Natural killer cell (primary cell): Measurements from ENCODE around the gene AKIP1. TPM values are rescaled to one million over a fixed set of nuclear protein-coding genes. Genes with fewer than 3 reads are reported as not detected.

ENCODE experiments used
- ATAC-seq, 3 donors: fragments of 150-1000 bp in 2 of 3; fragments of 200-7000 bp in 1 of 3; cut with Tn5 transposase; 1 replicate in 1 of 3; 2 replicates in 2 of 3; pipeline ENCODE4 v1.10.0; 2021; ENCODE audit warnings: mild to moderate bottlenecking in 2 of 3, moderate library complexity in 2 of 3
- DNase-seq, 2 donors: peaks; one replicate each; pipeline versions ENCODE4 v3.0.0 to v3.0.0-alpha.2; 2013 to 2021; ENCODE audit warnings: mixed read lengths in 1 of 2
- H3K27ac ChIP-seq: one replicate; pipeline ENCODE4 v1.5.1; 2013; ENCODE audit warnings: mild to moderate bottlenecking, low read length
- H3K27me3 ChIP-seq: one replicate; pipeline ENCODE4 v1.6.1; 2013; ENCODE audit warnings: low read length; ENCODE audit not compliant: control insufficient read depth, insufficient read depth
- H3K36me3 ChIP-seq: one replicate; pipeline ENCODE4 v1.6.1; 2013; ENCODE audit warnings: low read length; ENCODE audit not compliant: control insufficient read depth, insufficient read depth
- H3K4me1 ChIP-seq: one replicate; pipeline ENCODE4 v1.6.1; 2013; ENCODE audit warnings: low read length; ENCODE audit not compliant: control insufficient read depth, insufficient read depth
- H3K4me3 ChIP-seq: one replicate; pipeline ENCODE4 v1.5.1; 2013; ENCODE audit warnings: low read length
- H3K9me3 ChIP-seq: one replicate; pipeline ENCODE4 v1.6.1; 2013; ENCODE audit warnings: low read length; ENCODE audit not compliant: control insufficient read depth, insufficient read depth
- H3K27ac Mint-ChIP-seq, 2 donors: one replicate each; pipeline ENCODE4 v1.8.0; 2022; ENCODE audit warnings: mild to moderate bottlenecking in 2 of 2, mixed read lengths in 2 of 2, moderate library complexity in 1 of 2
- H3K27me3 Mint-ChIP-seq, 2 donors: one replicate each; pipeline ENCODE4 v1.8.0; 2022; ENCODE audit warnings: low read depth in 2 of 2, mixed read lengths in 2 of 2
- H3K36me3 Mint-ChIP-seq: one replicate; pipeline ENCODE4 v1.8.0; 2022; ENCODE audit warnings: mixed read lengths
- H3K4me1 Mint-ChIP-seq, 2 donors: one replicate each; pipeline ENCODE4 v1.8.0; 2022; ENCODE audit warnings: mixed read lengths in 2 of 2
- H3K4me3 Mint-ChIP-seq: one replicate; pipeline ENCODE4 v1.8.0; 2022; ENCODE audit warnings: mild to moderate bottlenecking, moderate library complexity, mixed read lengths
- H3K9me3 Mint-ChIP-seq, 2 donors: one replicate each; pipeline ENCODE4 v1.8.0; 2022; ENCODE audit warnings: mixed read lengths in 2 of 2
- CTCF ChIP-seq: fragments of 200-600 bp; IDR thresholded peaks from one replicate; pipeline ENCODE4 v1.8.0; 2022; ENCODE audit warnings: antibody characterized with exemption
- WGBS: methylation state at CpG from one replicate; pipeline ENCODE4 v1.1.7; 2013; ENCODE audit warnings: missing lambda C conversion rate; ENCODE audit not compliant: insufficient coverage; 5-methylcytosine and 5-hydroxymethylcytosine counted together
- intact Hi-C: fragments of 100-400 bp; cut with micrococcal nuclease; formaldehyde crosslinking; loops from one replicate; pipeline ENCODE4 v1.14.2; 2022
- total RNA-seq, 4 donors: library from RNA; stranded (reverse); fragments of 120-200 nt in 1 of 4; gene quantifications; one replicate each; pipeline versions ENCODE4 v1.2.3 to v1.2.4, GENCODE V29; 2013 to 2022

Gene AKIP1
- total RNA-seq, 3 donors from 2014 or later (not counting 1 experiment from before 2014, with no cell fraction given), result 4.0 to 7.0 (median 4.0) TPM

GRCh38 chr11:8926236-8926635, 15.2 kb downstream of the AKIP1 start:
- H3K9me3 Mint-ChIP-seq, result no peaks in the 10 kb centered on the region
- Histone ChIP-seq H3K4me3 (no peak overlapping the region), H3K36me3 (no peaks in the 10 kb centered on the region), H3K9me3 (no peaks in the 10 kb centered on the region), H3K27ac (no peak overlapping the region), H3K4me1 (no peaks in the 10 kb centered on the region), H3K27me3 (no peaks in the 10 kb centered on the region)
- DNase-seq (no peak), ATAC-seq (no peak)
- no peaks in the 10 kb centered on the region for H3K4me1 Mint-ChIP-seq
- 95% methylated on average over 5 of the region's 5 CpGs for WGBS
- H3K27ac Mint-ChIP-seq, result no peak overlapping the region
- peaks cover 0 to 2% of the 10 kb centered on the region in 2 donors for H3K27me3 Mint-ChIP-seq
- TF ChIP-seq CTCF, result no peak
- intact Hi-C loops, result no loop called here
- H3K4me3 Mint-ChIP-seq, result no peak overlapping the region
- H3K36me3 Mint-ChIP-seq, result no peaks in the 10 kb centered on the region

DNA sequence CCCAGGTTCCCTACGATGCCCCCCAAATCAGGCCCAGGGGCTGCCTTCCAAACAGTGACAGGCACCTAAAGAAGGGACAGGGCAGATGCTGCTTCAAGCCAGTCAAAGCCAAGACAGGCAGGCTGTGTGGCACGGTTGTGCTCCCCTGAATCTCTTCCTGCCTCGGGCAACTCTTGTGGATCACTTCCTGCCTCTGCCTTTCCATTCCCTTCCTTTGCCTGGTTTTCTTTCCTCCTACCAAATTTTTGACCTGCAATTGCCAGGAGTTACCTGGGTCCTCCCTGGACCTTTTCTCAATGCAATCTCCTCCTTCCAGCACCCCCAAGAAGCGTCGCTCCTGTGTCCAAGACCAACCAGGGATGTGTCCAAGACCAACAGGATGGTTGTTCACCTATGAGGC, 16.2 kb downstream of the AKIP1 start:
- H3K27me3 Mint-ChIP-seq, result peaks cover 0 to 2% of the 10 kb centered on the region in 2 donors
- ATAC-seq, result no peak
- H3K9me3 Mint-ChIP-seq, result no peaks in the 10 kb centered on the region
- H3K36me3 Mint-ChIP-seq, result no peaks in the 10 kb centered on the region
- H3K9me3 ChIP-seq, result no peaks in the 10 kb centered on the region
- WGBS, result 89% methylated on average over 5 of the region's 5 CpGs
- H3K4me3 Mint-ChIP-seq, result no peak overlapping the region
- H3K36me3 ChIP-seq, result no peaks in the 10 kb centered on the region
- DNase-seq, result no peak
- H3K27me3 ChIP-seq, result no peaks in the 10 kb centered on the region
- no peaks in the 10 kb centered on the region for H3K4me1 Mint-ChIP-seq
- intact Hi-C loops, result no loop called here
- no peak overlapping the region for H3K27ac Mint-ChIP-seq
- TF ChIP-seq CTCF, result no peak
- H3K27ac ChIP-seq, result no peak overlapping the region
- no peaks in the 10 kb centered on the region for H3K4me1 ChIP-seq
- H3K4me3 ChIP-seq, result no peak overlapping the region

DNA sequence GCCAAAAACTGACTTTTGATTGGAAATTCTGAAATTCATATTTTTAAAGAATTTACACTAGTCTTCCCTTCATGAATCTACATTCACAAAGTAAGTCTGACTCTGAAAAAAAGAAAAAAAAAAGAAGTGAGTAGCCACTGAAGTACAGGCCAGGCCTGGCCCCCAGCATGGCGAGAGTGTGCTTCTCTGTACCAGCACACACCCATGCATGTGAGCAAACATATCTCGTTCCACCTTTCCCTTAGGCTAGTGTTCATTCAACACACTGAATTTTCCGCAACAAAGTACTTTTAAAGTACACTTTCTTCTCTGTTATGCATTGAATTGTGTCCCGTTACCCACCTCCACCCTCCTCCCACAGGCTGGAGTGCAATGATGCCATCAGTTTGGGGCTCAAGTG, 17.2 kb downstream of the AKIP1 start:
- no peaks in the 10 kb centered on the region for H3K36me3 Mint-ChIP-seq
- Histone ChIP-seq H3K27ac (no peak overlapping the region), H3K27me3 (no peaks in the 10 kb centered on the region), H3K4me3 (no peak overlapping the region), H3K36me3 (no peaks in the 10 kb centered on the region), H3K4me1 (no peaks in the 10 kb centered on the region), H3K9me3 (no peaks in the 10 kb centered on the region)
- intact Hi-C loops, result no loop called here
- H3K27ac Mint-ChIP-seq, result no peak overlapping the region
- no peak for TF ChIP-seq CTCF
- no peak for ATAC-seq
- no peak overlapping the region for H3K4me3 Mint-ChIP-seq
- 93% methylated on average over 4 of the region's 4 CpGs for WGBS
- peaks cover 0 to 2% of the 10 kb centered on the region in 2 donors for H3K27me3 Mint-ChIP-seq
- no peaks in the 10 kb centered on the region for H3K4me1 Mint-ChIP-seq
- no peaks in the 10 kb centered on the region for H3K9me3 Mint-ChIP-seq
- no peak for DNase-seq

GRCh38 chr11:8928981-8929615, 18.1 kb downstream of the AKIP1 start:
- H3K36me3 Mint-ChIP-seq, result no peaks in the 10 kb centered on the region
- no peak overlapping the region for H3K4me3 ChIP-seq
- intact Hi-C loops, result no loop called here
- H3K9me3 Mint-ChIP-seq, result no peaks in the 10 kb centered on the region
- TF ChIP-seq CTCF, result no peak
- ATAC-seq (no peak), DNase-seq (no peak)
- no peak overlapping the region for H3K27ac Mint-ChIP-seq
- no peaks in the 10 kb centered on the region for H3K9me3 ChIP-seq
- peaks cover 0 to 2% of the 10 kb centered on the region in 2 donors for H3K27me3 Mint-ChIP-seq
- 97% methylated on average over 9 of the region's 9 CpGs for WGBS
- no peaks in the 10 kb centered on the region for H3K27me3 ChIP-seq
- H3K4me1 ChIP-seq, result no peaks in the 10 kb centered on the region
- H3K4me1 Mint-ChIP-seq, result no peaks in the 10 kb centered on the region
- no peaks in the 10 kb centered on the region for H3K36me3 ChIP-seq
- H3K27ac ChIP-seq, result no peak overlapping the region
- no peak overlapping the region for H3K4me3 Mint-ChIP-seq
